Left lung (tissue), 10 donors: Measurements from ENCODE around the gene VTI1A. TPM values are rescaled to one million over a fixed set of nuclear protein-coding genes. Genes with fewer than 3 reads are reported as not detected.

Source experiments
- ATAC-seq: fragments of 200-7000 bp; cut with Tn5 transposase; one replicate; pipeline ENCODE4 v1.9.1; 2020; ENCODE audit warnings: moderate library complexity
- DNase-seq, 4 donors: peaks; one replicate each; pipeline ENCODE4 v3.0.0-alpha.2; 2013 to 2020
- H3K27ac ChIP-seq, 2 donors: fragments of 200-600 bp; sonication (generic) in 1 of 2; one replicate each; pipeline versions ENCODE4 v1.5.0 to v1.8.0; 2020 to 2021
- H3K27me3 ChIP-seq, 2 donors: fragments of 200-600 bp; sonication (generic) in 1 of 2; one replicate each; pipeline versions ENCODE4 v1.5.0 to v1.8.0; 2020 to 2021
- H3K36me3 ChIP-seq, 2 donors: fragments of 200-600 bp; sonication (generic) in 1 of 2; one replicate each; pipeline versions ENCODE4 v1.5.0 to v1.8.0; 2020 to 2021
- H3K4me1 ChIP-seq, 2 donors: fragments of 200-600 bp; one replicate each; pipeline ENCODE4 v1.8.0; 2021
- H3K4me3 ChIP-seq, 2 donors: fragments of 200-600 bp; sonication (generic) in 1 of 2; one replicate each; pipeline versions ENCODE4 v1.5.0 to v1.8.0; 2020 to 2021; ENCODE audit warnings: mild to moderate bottlenecking in 1 of 2
- H3K9me3 ChIP-seq, 2 donors: fragments of 200-600 bp; sonication (generic) in 1 of 2; one replicate each; pipeline versions ENCODE4 v1.5.0 to v1.8.0; 2020 to 2021
- intact Hi-C, 2 donors: fragments of 100-400 bp; cut with DNase I; formaldehyde crosslinking; loops; one replicate each; pipeline versions ENCODE4 v1.11.2 to v1.14.2; 2022
- polyA plus RNA-seq, 6 donors: library from polyadenylated mRNA; unstranded; fragments of 120-200 nt; gene quantifications; one replicate each; pipeline ENCODE4 v1.2.1, GENCODE V29; 2013; ENCODE audit not compliant: insufficient read length in 6 of 6
- total RNA-seq, 2 donors: library from RNA; stranded (reverse); fragmentation: NEBNext Ultra II Directional; extraction: Animal tissue kit (Norgen Biotek cat#: 25700); gene quantifications; one replicate each; pipeline ENCODE4 v1.2.1, GENCODE V29; 2021
- TF ChIP-seq, protein P1 (sequence below), 2 donors: fragments of 200-600 bp; sonication (generic) in 1 of 2; IDR thresholded peaks; one replicate each; pipeline versions ENCODE4 v1.5.0 to v1.8.0; 2021; ENCODE audit warnings: antibody characterized with exemption in 2 of 2
- donor health status: DM: no; HTN: yes; CAD: no.
- donor health status: DM: no; HTN: no; CAD: no.

The VTI1A gene
- total and polyA plus RNA-seq, 8 donors, result 13.6 to 39.0 (median 17.7) TPM

DNA sequence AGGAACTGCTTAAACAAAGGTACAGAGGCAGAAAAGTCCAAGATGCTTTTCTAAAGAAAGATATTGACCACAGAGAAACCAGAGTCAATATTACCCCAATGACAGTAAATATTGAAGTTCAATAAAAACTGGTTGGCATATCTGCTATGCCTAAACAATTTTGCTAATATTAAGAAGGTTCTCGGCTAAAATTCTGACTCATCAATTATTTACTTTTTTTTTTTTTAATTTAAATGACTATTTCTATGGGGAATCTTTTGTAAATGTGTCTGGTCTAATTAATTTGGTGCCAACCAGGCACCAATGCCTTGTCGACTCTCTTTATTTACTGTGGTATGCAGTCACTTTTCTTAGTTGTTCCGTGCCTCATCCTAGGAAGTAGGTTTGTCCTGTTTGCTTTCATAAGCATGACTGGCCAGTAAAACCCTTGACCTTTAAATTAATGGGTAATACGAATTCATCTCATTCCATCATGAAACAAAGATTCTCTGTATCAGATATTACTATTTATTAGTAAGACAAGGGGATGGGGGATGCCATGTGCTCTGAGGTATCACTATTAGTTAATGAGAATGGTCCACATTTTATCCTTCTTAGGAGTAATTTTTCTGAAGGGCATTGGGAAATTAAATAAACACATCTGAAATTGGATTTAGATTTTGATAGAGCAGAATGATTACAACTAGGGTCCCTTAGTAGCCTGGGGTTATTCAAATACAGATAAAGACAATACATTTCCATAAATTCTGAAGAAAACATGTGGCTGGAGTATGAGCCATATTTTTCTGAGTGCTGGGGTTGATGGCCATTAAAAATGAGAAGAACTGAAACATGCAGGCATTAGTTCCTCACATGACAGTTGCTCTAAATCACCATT is 154.4 kb downstream of the VTI1A start:
- intact Hi-C loops, result no loop called here
- ATAC-seq, result no peak
- TF ChIP-seq, protein P1, sequence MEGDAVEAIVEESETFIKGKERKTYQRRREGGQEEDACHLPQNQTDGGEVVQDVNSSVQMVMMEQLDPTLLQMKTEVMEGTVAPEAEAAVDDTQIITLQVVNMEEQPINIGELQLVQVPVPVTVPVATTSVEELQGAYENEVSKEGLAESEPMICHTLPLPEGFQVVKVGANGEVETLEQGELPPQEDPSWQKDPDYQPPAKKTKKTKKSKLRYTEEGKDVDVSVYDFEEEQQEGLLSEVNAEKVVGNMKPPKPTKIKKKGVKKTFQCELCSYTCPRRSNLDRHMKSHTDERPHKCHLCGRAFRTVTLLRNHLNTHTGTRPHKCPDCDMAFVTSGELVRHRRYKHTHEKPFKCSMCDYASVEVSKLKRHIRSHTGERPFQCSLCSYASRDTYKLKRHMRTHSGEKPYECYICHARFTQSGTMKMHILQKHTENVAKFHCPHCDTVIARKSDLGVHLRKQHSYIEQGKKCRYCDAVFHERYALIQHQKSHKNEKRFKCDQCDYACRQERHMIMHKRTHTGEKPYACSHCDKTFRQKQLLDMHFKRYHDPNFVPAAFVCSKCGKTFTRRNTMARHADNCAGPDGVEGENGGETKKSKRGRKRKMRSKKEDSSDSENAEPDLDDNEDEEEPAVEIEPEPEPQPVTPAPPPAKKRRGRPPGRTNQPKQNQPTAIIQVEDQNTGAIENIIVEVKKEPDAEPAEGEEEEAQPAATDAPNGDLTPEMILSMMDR (IDR thresholded peaks at IDR 0.05), result no peak
- Histone ChIP-seq H3K4me1 (no peaks in the 10 kb centered on the region), H3K9me3 (no peaks in the 10 kb centered on the region), H3K27ac (no peak overlapping the region), H3K27me3 (no peaks in the 10 kb centered on the region), H3K4me3 (no peak overlapping the region), H3K36me3 (no peaks in the 10 kb centered on the region)
- DNase-seq, result no peak

DNA sequence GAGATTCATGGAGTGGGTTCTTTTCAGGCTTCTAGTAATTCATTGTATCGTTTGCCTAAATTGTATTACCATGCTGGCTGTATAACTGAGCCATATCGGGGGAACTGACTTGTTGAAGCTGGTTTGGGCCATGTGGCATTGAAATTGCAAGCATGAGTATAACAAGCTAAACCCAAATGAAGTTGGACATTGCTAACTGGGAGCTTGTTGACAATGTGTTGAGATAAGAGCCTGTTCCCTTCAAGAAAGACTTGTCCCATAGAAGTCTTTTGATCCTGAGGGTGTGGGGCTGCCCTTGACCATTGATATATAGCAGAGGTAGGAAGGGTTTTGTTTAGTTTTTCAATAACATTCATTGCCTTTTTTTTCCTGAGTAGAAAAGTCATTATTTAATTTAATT is 156.0 kb downstream of the VTI1A start:
- no peaks in the 10 kb centered on the region for H3K4me1 ChIP-seq
- intact Hi-C loops, result no loop called here
- TF ChIP-seq, protein P1 (IDR thresholded peaks at IDR 0.05), result no peak
- no peak for DNase-seq
- ATAC-seq, result no peak
- H3K27me3 ChIP-seq, result no peaks in the 10 kb centered on the region
- no peak overlapping the region for H3K4me3 ChIP-seq
- H3K9me3 ChIP-seq, result no peaks in the 10 kb centered on the region
- no peaks in the 10 kb centered on the region for H3K36me3 ChIP-seq
- H3K27ac ChIP-seq, result no peak overlapping the region

- intact Hi-C loops, result no loop called here
- no peaks in the 10 kb centered on the region for H3K36me3 ChIP-seq
- no peak for DNase-seq
- H3K4me3 ChIP-seq, result no peak overlapping the region
- TF ChIP-seq, protein P1 (IDR thresholded peaks at IDR 0.05), result no peak
- no peak overlapping the region for H3K27ac ChIP-seq
- peak; percentile 38 for ATAC-seq
- no peaks in the 10 kb centered on the region for H3K27me3 ChIP-seq
- no peaks in the 10 kb centered on the region for H3K9me3 ChIP-seq
- H3K4me1 ChIP-seq, result no peaks in the 10 kb centered on the region
Observed at GRCh38 chr10:112605063-112605462, 158.0 kb downstream of the VTI1A start.

DNA sequence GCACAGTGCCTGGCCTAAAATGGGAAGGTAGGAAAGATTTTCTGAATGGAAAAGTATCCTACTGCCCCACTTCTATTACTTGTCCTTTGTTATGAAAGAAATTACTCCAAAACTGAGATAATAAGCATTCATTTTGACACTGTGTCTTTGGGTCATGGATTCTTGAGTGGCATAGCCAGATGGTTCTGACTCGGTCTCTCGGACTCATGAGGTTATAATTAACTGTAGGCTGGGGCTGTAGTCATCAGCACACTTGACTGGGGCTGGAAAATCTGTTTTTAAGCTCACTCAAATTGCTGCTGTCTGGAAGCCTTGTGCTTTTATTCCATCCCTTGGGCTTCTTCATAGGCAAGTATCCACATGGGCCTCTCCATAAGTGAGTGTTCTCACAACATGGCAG is 160.5 kb downstream of the VTI1A start:
- TF ChIP-seq, protein P1 (IDR thresholded peaks at IDR 0.05), result no peak
- no peaks in the 10 kb centered on the region for H3K9me3 ChIP-seq
- H3K4me1 ChIP-seq, result no peaks in the 10 kb centered on the region
- intact Hi-C loops, result no loop called here
- DNase-seq (no peak), ATAC-seq (no peak)
- H3K36me3 ChIP-seq, result no peaks in the 10 kb centered on the region
- H3K27me3 ChIP-seq, result no peaks in the 10 kb centered on the region
- H3K27ac ChIP-seq, result no peak overlapping the region
- no peak overlapping the region for H3K4me3 ChIP-seq

GRCh38 chr10:112613620-112614019 is 166.6 kb downstream of the VTI1A start:
- no peak overlapping the region for H3K4me3 ChIP-seq
- H3K36me3 ChIP-seq, result no peaks in the 10 kb centered on the region
- no peak for DNase-seq
- H3K9me3 ChIP-seq, result peaks cover 0 to 10% of the 10 kb centered on the region in 2 donors
- H3K27me3 ChIP-seq, result no peaks in the 10 kb centered on the region
- TF ChIP-seq, protein P1 (IDR thresholded peaks at IDR 0.05), result no peak
- no peak overlapping the region for H3K27ac ChIP-seq
- no peaks in the 10 kb centered on the region for H3K4me1 ChIP-seq
- no peak for ATAC-seq
- intact Hi-C loops, result no loop called here
